Sigmoid colon (tissue), 4 donors: Measurements from ENCODE around the gene ERG.

Source experiments
- CTCF ChIP-seq, 4 experiments: fragments of 450-650 bp in 3 of 4; fragments of 200-600 bp in 1 of 4; IDR thresholded peaks; one replicate each; pipeline ENCODE4 v1.5.1; 2016 to 2019; ENCODE audit warnings: antibody characterized with exemption in 4 of 4, mild to moderate bottlenecking in 3 of 4, moderate library complexity in 2 of 4
- EP300 ChIP-seq, 4 donors: sonication (generic); formaldehyde crosslinking; IDR thresholded peaks; one replicate each; pipeline ENCODE4 v1.6.1; 2017; ENCODE audit warnings: antibody characterized with exemption in 4 of 4
- POLR2A ChIP-seq, 2 donors: fragments of 450-650 bp; IDR thresholded peaks; one replicate each; pipeline ENCODE4 v1.6.1; 2016; ENCODE audit warnings: antibody characterized with exemption in 2 of 2, mild to moderate bottlenecking in 2 of 2, moderate library complexity in 2 of 2
- POLR2AphosphoS5 ChIP-seq, 4 donors: sonication (generic); formaldehyde crosslinking; IDR thresholded peaks; one replicate each; pipeline ENCODE4 v1.6.1; 2017; ENCODE audit warnings: antibody characterized with exemption in 4 of 4

GRCh38 chr21:38356883-38357625 lies 141.2 kb downstream of the ERG start:
- TF ChIP-seq CTCF (IDR thresholded peaks at IDR 0.05) (no peak), POLR2A (IDR thresholded peaks at IDR 0.05) (no peak), POLR2AphosphoS5 (IDR thresholded peaks at IDR 0.05) (no peak), EP300 (IDR thresholded peaks at IDR 0.05) (no peak)
